Choroid plexus epithelial cell (primary cell): ENCODE data around the gene BARX1.

Source experiments
- DNase-seq: peaks from one replicate; pipeline ENCODE4 v3.0.0-alpha.2; 2010; ENCODE audit warnings: low read depth
- H3K4me3 ChIP-seq: 2 replicates; pipeline ENCODE4 v1.5.1; 2011; ENCODE audit warnings: low read depth, mild to moderate bottlenecking, control low read depth, low read length, moderate library complexity
- TF ChIP-seq, protein P1 (sequence below): conservative IDR thresholded peaks from 2 replicates; pipeline ENCODE4 v1.5.1; 2011; ENCODE audit warnings: low read depth, mild to moderate bottlenecking, control low read depth, inconsistent platforms, low read length, moderate library complexity

BARX1 gene

DNA sequence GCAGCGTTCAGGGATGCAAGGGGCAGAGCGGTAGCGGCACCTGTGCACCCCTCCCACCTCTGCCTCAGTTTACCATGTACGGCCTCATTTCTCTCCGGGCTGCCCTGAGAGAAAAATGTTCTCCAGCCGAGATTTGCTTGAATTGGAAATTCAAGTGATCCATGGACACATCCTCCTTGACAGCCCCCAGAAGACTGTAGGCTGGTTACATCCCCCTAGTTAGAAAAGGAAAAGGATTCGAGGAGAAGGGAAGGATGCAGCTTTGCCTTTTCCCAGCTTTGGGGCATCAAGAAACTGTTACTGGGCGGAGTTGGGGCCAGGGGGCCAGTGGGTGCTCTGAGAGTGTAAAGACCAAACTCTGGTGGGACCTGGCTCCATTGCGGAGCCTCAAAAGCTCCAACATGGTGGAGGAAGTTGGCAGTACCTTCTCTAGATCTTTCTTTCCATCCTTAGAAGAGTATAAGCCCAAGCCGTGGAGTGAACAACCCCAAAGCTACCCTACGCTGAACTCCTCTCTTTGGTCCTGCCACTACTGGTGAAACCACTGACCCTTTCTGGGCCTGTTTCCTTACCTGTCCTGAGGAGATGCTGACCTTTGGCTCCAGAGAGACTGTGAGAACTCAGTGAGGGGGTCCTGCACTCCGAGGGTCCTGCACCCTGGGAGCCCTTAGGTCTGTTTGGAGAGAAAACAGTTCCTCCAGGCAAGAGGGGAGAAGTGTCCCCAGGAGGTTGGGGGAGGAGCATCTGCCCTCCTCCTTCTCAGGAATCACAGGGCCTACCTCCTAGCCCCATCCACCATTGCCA is 1.0 kb upstream of the BARX1 start:
- TF ChIP-seq, protein P1, sequence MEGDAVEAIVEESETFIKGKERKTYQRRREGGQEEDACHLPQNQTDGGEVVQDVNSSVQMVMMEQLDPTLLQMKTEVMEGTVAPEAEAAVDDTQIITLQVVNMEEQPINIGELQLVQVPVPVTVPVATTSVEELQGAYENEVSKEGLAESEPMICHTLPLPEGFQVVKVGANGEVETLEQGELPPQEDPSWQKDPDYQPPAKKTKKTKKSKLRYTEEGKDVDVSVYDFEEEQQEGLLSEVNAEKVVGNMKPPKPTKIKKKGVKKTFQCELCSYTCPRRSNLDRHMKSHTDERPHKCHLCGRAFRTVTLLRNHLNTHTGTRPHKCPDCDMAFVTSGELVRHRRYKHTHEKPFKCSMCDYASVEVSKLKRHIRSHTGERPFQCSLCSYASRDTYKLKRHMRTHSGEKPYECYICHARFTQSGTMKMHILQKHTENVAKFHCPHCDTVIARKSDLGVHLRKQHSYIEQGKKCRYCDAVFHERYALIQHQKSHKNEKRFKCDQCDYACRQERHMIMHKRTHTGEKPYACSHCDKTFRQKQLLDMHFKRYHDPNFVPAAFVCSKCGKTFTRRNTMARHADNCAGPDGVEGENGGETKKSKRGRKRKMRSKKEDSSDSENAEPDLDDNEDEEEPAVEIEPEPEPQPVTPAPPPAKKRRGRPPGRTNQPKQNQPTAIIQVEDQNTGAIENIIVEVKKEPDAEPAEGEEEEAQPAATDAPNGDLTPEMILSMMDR: no peak
- no peak for DNase-seq
- H3K4me3 ChIP-seq: no peak overlapping the region

DNA sequence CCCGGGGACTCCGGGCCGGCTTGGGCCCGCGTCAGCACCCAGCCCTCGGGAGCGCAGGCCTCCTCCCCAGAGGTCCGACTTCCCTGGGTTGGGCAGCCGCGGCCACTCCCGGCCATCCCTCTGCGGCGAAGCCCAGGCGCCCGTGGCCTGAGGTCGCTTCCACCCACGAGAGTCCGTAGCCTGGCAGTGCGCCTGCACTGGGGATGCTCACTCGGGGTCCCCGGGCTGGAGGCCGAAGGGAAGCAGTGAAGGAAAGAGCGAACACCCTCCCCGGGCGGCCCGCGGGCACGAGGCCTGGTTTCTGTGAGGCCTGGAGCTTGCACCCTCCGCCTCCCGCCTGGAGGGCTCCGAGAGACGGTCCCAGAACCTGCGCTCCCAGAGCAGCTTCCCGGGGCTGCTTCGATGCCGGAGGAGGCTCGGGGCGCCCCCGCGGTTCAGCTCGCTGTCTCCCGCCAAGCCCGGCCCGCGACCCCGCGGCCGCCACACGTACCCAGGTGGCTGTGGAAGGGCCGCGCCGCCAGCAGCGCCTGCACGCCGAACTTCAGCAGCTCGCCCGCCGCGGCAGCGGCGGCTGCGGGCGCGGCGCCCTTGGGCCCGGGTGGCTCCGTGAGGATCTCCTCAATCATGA is 607 bp downstream of the BARX1 start:
- TF ChIP-seq, protein P1: no peak
- H3K4me3 ChIP-seq: no peak overlapping the region
- no peak for DNase-seq

- DNase-seq: no peak
- no peak overlapping the region for H3K4me3 ChIP-seq
- TF ChIP-seq, protein P1: no peak
Observed at GRCh38 chr9:93953496-93954433, 1.4 kb downstream of the BARX1 start.

DNA sequence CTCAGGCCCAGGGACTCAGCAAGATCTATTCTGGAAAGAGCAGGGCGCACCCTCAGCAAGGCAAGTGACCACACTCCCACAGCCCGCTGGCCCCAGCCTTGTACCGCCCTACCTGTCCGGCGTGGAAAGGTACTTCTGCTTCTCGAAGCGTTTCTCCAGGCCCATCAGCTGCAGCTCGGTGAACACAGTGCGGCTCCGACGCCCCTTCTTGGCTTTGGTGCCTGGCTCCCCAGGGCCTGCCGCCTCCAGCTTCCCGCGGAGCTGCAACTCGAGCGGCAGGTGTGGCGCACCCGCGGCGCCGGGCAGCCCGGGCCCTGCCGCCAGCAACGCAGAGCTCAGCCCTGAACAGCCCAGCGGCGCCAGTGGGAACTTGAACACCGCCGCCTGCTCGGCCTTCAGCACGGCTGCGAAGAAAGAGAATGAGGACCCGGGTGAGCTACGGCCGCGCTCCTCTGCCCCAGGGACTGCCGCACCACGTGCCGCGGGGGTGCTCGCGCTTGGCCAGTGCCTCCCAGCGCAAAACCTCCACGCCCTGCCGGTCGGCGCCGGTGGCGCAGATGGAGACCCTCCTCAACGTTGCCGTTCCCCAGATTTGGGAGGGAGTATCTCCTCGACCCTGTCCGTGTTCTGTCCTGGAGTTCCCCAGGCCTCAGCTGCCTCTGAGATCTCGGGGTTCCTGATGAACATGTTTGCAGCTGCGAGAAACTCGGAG is 2.2 kb downstream of the BARX1 start:
- no peak overlapping the region for H3K4me3 ChIP-seq
- TF ChIP-seq, protein P1: no peak
- DNase-seq: no peak

DNA sequence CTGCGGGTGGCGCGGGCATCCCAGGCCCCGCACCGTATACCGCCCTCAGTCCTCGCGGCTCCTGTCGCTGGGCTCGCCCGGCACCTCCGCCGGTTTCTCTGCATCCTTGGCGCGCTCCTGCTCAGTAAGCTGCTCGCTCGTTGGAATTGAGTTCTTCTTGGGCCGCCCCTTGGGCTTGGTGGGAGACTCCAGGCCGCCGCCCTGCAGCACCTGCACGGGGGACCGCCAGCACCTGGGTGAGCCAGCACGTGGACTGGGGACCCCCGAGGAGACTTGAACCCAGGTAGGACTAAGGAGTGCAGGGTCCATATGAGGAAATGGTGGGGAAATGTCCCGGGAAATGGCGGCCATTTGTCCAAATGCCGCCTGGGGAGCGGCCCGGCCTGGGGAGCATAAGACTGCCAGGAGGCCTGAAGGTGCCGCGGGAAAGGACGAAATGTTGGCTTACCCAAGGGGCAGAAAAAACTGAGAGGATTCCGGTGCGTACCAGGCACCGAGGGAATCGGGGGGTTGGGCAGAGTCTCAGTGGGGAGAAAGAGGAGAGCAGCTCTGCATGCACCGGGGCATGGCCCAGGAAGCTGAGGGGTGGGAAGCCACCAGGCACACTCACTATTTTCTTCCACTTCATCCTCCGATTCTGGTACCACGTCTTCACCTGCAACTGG is 2.9 kb downstream of the BARX1 start:
- DNase-seq: no peak
- no peak overlapping the region for H3K4me3 ChIP-seq
- TF ChIP-seq, protein P1: no peak

DNA sequence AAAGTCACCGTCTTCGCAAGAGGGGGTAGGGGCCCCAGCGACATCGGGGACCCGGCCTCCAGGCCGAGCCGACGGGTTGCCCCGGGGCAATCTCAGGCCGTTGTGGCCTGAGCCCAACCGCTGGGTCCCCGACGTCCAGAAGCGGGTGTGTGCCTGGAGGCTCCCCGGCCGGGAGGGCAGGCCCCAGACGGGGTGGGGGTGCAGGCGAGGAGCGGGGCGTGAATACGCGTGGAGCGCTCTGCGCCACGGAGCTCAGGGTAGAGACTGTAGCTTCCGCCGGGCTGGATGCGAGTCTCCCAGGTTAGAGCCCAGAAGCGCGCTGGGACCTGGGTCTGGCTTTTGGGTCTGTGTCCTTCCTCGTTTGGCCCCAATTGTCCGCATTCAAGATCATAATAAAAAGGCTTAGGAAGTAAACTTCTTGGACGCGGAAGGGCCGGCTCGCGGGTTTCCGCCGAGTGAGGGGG is 3.5 kb downstream of the BARX1 start:
- TF ChIP-seq, protein P1: no peak
- DNase-seq: no peak
- no peak overlapping the region for H3K4me3 ChIP-seq
